Activated naive CD4-positive, alpha-beta T cell treated with Interleukin-2 at 50 U/mL for 16 hours (primary cell): Measurements from ENCODE around the gene RNASE7.
A peak's percentile ranks its signal among the peaks of the same experiment; 100 is the strongest.

Source experiments
- DNase-seq: peaks from one replicate; pipeline ENCODE4 v3.0.0-alpha.2; 2020

Gene RNASE7

DNA sequence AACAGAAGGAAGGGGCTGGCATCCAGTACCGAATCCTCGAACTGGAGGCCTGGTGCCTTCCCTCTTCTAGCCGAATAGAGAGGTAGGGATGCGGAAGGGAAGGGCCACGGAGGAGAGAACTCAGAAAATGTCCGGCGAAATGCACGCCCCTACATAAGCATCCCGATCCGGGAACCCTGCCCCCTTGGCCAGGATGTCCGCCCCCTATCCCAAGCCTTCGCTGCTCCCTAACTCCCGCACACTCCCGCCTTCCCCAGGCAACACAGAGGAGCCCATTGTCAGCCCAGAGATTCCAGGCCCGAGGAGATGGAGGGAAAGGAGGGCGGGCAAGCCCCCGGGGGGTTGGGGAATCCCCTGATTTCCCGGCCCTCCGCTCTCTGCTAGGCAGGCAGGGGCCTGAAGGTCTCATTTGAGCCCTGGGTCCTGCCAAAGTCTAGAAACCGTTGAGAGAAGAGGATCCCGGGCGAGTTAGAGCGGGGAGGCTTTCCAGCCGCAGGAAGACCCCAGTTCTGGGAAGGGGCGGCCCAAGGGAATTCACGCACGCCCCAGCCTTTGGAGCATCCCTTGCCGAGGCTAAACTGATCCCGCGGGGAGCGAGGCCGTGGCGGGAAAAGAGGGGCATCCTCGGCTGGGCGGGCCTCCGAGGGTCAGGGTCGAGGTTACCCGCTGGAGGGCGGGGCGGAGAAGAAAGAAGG lies 27.4 kb downstream of the RNASE7 start:
- DNase-seq, result peak; percentile 9

DNA sequence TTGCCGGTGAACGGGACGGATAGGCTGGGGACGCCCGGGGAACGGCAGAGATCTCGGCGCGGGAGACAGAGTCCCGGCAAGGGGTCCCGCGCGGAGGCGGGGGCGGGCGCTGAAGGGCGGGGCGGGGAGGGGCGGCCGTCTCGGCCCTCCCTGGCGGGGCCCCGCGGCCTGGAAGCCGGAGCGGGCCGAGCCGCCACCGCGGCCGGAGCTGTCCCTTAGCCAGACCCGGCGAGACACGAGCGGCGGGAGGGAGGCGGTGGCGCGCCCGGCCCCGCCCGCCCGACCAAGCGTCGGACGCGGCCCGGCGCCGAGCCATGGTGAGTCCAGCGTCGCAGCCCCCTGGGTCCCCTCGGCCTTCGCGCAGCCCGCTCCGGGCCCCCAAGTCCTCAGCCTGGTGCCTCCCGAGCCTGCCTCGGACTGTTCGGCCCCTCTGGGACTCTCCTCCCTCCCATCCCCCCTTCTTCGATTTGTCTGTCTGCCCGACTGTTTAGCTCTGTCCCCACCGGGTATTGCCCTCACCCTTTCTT lies 28.0 kb downstream of the RNASE7 start, which contains the start of gene ARHGEF40:
TSS of gene ARHGEF40 (plus strand) at position 222 of the 527 bp plus-strand sequence. CDS start at position 315, 93 bp downstream.
- DNase-seq, result peak; percentile 30

DNA sequence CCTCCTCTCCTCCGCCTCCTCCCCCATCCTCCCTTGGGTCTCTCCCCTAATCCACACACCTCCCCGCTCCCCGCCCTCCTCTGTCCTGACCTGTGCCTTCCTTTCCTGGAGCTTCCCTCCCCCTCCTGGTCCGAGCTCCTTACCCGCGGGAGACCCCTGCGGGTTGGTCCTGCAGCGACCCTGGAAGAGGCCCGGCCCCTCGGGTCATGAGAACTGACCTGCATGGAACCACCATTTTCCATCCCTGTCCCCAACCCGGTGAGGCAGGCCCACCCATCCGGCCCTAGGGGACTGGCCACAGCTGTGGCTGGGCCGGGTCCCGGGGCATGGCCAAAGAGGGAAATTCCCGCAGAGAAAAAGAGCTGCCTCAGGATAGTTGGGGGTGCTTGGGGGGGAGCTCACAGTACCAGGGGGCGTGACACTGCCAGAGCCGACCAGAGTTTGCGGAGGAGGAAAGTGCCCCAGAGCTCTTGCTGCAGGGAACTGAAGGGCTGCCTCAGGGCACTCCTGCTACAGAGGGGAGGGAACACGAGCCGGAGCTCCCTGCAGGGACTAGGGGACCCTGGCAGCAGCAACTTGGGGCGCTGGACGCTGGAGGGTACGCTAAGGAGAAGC lies 28.6 kb downstream of the RNASE7 start:
- peak; percentile 11 for DNase-seq

DNA sequence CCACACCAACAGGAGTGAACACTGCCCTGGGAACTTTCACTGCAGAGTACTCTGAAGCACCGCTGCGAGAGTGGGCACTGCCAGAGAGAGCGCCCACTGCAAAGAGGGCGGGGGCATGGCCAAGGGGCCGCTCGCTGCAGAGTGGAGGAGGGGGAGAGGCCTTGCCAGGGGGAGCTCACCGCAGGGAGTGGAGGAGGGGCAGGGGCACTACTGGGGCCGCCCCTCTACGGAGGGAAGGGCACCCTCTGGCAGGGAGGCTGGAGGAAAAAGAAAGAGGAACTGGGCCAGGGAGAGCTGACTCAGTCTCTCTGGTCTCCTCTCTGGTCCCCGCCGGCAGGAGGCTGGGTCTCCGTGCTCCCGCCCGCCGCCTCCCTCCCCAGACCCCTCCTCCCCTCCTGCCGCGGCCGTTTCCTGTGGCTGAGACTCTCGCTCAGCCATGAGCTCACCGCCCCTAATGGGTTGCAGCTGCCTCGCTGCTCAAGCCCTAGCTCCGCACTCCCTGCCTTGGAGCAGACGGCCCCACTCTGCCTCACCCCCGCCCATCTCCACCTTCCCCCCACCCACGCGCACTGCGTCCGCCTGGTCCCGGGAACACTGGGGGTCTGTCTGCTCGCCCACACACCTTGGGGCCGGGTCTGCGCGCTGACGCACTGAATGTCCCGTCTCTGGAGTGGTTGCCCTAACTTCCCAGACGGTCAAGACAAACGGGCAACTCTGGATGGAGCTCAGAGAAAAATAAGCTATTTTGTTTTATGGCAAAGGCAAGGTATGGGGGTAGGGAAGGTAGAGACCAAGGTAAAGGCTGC lies 29.3 kb downstream of the RNASE7 start:
- DNase-seq, result peak; percentile 47

DNA sequence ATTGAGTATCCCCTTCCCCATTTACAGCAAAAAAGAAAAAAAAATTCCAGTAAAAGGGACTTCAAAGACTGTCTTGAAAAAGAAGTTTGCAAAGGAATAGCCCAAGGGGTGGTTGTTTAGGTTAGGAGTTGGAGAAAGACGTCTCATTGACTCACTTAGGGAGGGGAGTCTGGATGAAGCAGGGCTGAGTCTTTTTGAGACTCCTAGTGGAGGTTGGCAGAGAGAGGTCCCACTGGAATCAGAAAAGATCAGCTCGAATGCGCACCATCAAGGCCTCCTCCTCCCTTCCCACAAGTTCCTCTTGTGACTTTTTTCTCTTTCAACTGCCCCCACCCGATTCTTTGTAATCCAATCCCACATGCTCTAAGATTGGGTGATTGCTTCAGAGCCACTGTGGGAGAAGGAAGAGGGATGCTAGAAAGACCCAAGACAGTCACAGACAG lies 29.9 kb downstream of the RNASE7 start:
- no peak for DNase-seq

DNA sequence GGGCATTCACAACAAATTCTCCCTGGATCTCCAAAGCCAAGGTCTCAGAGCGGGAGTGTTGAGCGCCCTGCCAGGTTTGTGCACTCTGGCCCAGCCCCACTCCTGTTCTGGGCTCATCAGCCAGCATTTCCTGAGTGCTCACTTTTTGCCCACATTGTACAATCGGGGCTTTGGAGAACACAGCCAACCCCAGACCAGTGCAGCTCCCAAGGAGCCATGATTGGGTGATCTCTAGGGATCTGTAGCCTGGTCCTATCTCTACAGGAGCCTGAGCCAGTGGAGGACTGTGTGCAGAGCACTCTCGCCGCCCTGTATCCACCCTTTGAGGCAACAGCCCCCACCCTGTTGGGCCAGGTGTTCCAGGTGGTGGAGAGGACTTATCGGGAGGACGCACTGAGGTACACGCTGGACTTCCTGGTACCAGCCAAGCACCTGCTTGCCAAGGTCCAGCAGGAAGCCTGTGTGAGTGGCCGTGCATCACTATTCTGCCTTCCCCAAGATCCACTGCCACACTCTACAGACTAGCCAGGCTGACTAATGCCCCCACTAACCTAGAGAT lies 30.7 kb downstream of the RNASE7 start:
- no peak for DNase-seq

DNA sequence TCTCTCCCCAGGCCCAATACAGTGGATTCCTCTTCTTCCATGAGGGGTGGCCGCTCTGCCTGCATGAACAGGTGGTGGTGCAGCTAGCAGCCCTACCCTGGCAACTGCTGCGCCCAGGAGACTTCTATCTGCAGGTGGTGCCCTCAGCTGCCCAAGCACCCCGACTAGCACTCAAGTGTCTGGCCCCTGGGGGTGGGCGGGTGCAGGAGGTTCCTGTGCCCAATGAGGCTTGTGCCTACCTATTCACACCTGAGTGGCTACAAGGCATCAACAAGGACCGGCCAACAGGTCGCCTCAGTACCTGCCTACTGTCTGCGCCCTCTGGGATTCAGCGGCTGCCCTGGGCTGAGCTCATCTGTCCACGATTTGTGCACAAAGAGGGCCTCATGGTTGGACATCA lies 31.8 kb downstream of the RNASE7 start:
- no peak for DNase-seq

DNA sequence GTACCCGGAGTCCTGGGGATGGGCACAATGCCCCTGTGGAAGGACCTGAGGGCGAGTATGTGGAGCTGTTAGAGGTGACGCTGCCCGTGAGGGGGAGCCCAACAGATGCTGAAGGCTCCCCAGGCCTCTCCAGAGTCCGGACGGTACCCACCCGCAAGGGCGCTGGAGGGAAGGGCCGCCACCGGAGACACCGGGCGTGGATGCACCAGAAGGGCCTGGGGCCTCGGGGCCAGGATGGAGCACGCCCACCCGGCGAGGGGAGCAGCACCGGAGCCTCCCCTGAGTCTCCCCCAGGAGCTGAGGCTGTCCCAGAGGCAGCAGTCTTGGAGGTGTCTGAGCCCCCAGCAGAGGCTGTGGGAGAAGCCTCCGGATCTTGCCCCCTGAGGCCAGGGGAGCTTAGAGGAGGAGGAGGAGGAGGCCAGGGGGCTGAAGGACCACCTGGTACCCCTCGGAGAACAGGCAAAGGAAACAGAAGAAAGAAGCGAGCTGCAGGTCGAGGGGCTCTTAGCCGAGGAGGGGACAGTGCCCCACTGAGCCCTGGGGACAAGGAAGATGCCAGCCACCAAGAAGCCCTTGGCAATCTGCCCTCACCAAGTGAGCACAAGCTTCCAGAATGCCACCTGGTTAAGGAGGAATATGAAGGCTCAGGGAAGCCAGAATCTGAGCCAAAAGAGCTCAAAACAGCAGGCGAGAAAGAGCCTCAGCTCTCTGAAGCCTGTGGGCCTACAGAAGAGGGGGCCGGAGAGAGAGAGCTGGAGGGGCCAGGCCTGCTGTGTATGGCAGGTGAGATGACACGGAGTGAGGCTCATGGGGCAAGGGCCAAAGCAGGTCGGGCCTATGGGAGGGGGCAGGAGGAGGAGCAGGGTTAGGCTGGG lies 32.5 kb downstream of the RNASE7 start:
- no peak for DNase-seq

DNA sequence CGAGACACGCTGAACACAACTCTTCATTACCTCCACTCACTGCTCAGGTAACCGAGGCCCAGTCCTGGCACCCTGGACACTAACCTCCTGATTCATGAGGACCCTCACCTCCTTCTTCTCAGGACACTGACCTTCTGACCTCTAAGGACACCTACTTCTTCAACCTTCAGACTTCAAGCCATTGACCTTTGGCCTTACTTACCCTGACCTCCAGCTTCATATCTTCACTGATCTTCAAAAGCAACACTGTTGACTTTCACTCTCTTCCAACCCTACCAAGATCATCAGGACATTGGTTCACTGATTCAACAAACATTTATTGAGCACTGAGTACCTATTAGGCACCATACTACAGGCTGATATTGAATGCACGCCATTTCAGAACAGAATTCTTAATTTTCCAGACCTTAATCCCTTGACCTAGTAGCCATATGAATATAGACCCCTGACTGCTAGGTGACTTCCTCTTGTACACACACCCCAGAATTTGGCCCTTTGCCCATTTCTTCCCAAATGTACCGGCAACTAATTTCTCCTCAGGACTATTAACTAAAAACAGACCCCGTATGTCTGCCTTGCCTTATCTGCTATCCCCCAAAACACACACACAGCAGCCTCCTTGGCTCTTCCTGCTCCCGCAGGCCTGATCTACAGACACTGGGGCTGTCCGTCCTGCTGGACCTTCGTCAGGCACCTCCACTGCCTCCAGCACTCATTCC lies 33.7 kb downstream of the RNASE7 start:
- no peak for DNase-seq

DNA sequence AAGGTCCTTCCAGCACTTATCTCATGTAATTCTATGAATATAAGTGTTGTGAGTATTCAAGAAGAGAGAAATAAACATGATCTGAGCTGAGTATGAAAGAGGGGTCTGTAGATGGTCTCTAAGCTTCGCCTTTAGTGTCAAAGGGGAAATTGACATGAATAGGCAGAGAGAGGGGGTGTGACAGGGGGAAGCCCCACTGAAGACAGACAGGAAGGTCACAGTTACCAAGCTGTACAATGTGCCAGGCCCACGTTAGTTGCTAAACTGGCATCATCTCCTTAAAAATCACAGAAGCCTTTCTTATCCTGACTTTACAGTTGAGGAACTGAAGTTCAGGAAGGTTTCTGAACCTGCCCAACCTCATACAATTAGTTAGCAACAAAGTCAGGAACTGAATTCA lies 35.5 kb downstream of the RNASE7 start:
- DNase-seq, result no peak

DNA sequence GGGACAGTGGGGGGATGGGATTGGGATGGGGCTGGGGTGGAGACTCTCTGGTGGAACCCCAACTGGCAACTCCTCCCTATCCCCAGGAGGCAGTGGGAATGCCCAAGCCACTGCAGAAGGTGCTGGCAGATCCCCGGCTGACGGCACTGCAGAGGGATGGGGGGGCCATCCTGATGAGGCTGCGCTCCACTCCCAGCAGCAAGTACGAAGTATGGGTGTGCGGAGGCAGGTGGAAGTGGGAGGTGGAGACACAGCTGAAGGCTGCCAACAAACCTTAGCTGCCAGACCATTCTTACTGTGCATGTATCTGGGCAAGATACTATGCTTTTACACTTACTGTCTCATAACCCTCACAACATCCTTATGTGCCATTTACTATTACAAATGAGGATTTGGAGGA lies 36.1 kb downstream of the RNASE7 start:
- no peak for DNase-seq

DNA sequence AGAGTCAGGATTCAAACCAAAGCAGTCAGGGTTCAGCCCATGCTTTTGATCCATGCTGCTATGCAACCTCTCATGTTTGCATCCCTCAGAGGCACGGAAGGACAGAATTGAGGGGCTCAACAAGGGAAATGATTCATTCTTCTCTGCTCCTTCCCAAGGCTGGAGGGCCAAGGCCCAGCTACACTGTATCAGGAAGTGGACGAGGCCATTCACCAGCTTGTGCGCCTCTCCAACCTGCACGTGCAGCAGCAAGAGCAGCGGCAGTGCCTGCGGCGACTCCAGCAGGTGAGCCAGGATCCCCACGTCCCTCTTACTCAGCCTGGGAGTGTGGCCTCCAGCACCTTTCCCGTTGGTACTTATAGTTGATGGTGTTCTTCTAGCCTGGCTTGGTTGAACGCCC lies 36.6 kb downstream of the RNASE7 start:
- no peak for DNase-seq

DNA sequence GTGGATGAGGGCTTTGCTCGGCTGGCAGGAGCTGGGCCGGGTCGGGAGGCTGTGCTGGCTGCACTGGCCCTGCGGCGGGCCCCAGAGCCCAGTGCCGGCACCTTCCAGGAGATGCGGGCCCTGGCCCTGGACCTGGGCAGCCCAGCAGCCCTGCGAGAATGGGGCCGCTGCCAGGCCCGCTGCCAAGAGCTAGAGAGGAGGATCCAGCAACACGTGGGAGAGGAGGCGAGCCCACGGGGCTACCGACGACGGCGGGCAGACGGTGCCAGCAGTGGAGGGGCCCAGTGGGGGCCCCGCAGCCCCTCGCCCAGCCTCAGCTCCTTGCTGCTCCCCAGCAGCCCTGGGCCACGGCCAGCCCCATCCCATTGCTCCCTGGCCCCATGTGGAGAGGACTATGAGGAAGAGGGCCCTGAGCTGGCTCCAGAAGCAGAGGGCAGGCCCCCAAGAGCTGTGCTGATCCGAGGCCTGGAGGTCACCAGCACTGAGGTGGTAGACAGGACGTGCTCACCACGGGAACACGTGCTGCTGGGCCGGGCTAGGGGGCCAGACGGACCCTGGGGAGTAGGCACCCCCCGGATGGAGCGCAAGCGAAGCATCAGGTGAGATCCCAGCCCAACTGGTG lies 39.5 kb downstream of the RNASE7 start:
- DNase-seq, result no peak

DNA sequence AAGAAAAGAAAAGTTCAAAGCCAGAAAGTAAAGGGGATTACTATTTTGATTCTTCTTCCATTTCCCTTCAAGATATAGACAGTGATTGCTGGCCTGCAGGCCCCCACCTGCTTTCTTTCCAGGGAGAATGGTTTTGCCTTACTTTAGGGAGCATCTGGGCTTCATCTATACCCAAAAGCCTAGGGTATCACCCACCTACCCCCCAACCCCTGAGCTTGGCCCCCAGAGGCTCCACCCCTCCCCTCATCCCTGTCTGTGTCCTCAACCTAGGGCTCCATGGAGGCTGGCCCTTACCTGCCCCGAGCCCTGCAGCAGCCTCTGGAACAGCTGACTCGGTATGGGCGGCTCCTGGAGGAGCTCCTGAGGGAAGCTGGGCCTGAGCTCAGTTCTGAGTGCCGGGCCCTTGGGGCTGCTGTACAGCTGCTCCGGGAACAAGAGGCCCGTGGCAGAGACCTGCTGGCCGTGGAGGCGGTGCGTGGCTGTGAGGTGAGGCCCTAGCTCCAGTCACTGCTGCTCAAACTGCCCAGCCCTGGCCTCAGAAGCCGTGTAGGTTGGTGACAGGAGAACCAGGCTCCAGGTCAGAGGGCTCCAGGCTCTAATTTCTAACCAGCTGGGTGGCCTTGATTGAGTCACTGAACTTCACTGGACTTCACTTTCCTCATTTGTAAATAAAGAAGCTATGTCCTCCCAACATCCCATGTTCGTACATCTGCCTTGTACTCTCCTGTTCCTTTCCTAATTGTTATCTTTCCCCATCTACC lies 41.6 kb downstream of the RNASE7 start:
- no peak for DNase-seq

DNA sequence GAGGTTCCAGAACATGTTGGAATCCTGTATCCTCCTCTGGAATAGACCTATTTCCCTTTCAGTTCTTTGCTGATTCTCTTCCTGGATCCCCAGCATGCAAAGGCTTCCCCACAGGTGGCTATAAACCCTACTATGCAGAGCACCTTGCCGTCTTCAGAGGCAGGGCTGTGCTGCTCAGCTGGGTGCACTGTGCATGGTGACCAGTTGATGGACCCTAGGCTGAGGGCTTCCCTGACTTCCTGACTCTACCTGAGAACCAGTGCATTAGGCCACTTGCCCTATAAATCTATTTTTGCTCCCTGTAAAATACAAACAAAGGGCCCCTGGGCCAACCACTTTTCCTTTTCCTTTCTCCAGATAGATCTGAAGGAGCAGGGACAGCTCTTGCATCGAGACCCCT lies 42.2 kb downstream of the RNASE7 start:
- DNase-seq, result no peak

DNA sequence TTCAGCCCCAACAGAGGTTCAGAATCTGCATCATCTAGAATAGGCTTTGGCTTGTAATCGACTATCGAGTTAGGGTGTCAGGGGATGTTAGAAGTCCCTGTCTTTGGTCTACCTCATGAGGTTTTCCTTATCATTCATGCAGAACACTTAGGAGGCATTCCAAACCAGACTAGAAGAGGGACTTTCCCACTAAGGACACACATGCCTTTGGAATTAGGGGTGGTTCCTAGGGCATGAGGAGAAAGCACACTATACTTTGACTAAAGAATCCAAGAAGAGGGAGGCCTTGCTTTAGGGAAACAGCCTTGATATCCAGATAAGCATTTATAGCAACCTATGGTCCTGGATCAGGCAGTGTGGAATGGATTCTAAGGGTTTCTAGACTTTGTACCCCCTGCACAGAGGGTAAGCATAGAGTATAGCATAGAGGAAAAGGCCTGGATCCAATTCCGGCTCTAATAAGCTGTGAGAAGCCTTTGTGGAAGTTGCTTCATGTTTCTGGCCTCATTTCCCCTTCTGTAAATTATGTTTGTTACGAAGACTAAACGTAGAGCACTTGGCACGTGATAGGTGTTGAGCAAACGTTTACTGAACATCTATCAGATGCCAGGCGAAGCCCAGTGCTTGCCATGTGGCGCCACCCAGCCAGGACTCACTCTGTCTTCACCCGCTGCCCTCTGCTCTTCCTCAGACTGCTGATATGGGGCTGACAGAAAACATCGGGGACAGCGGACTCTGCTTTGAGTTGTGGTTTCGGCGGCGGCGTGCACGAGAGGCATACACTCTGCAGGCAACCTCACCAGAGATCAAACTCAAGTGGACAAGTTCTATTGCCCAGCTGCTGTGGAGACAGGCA lies 43.1 kb downstream of the RNASE7 start:
- DNase-seq, result no peak

DNA sequence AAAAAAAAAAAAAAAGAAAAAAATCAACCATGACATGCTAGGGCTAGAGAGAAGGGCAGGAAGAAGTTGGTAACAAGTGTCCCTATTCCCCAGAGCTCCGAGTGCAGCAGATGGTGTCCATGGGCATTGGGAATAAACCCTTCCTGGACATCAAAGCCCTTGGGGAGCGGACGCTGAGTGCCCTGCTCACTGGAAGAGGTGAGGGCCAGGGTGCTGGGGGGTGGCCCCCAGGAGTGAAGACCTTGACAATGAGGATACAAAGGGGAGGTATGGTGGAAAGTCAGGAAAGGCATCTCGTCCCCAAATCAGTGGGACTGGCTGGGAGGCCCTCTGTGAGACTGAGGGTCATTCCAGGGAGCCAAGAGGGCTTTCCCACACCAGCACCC lies 44.7 kb downstream of the RNASE7 start:
- DNase-seq, result no peak

DNA sequence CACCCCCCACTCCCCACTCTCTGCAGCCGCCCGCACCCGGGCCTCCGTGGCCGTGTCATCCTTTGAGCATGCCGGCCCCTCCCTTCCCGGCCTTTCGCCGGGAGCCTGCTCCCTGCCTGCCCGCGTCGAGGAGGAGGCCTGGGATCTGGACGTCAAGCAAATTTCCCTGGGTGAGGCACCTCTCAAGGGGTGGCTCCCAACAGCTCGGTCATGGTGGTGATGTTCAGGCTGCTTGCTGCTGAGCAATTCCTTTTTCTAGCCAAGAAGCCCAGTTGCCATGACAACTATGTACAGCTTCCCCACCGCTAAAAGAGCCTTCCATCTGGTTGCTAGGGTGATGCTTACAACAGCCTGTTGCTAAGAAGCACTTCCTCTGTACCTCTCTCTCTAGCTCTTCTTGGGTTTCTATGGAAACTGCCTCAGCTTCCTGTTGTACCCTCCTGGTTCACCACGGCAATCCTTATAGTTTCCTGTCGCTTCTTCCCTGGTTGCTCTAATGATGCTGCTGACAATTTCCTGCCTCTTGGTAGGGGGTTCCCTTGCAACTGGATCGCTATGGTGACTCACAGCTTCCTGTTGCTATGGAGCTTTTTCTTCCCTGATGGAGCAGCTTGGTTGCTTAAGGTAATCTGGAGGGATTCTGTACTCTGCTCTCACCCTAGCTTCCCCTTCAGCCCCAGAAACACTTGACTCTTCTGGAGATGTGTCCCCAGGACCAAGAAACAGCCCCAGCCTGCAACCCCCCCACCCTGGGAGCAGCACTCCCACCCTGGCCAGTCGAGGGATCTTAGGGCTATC lies 45.3 kb downstream of the RNASE7 start:
- peak; percentile 57 for DNase-seq
